PC-9 (cell line): ENCODE results near the gene EPX.

Experiments
- CTCF ChIP-seq: fragments of 200-600 bp; sonication (generic); conservative IDR thresholded peaks from 2 replicates; pipeline ENCODE4 v1.6.1; 2017; ENCODE audit warnings: mixed run types, antibody characterized with exemption, mild to moderate bottlenecking, moderate library complexity
- EZH2 ChIP-seq: fragments of 200-600 bp; sonication (generic); IDR thresholded peaks from 2 replicates; pipeline ENCODE4 v1.8.0; 2017; ENCODE audit warnings: antibody characterized with exemption, low read depth

DNA sequence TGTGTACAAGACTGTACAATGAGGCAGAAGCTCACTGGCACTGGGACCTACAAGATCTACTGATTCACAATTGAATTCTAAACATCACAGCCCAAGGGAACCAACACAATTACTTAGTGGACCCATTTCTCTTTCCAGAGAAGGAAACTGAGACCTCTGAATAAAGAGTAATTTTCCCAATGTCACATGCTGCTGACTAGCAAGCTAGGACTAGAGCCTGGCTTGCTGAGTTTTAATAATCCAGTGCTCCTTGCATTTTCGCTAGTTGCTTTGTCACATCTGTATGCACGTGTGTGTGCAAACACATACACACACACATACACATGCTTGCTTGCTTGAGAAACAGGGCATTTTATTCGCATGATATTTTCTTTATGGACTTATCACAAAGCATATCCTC is 42.0 kb downstream of the EPX start:
- TF ChIP-seq CTCF (no peak), EZH2 (no peak)
